ENCODE results near the gene PC.

GRCh38 chr11:67006029-67006884, 48.1 kb upstream of the PC start:
- no peak for TF ChIP-seq CTCF (IDR thresholded peaks at IDR 0.05 in 8 of 11, conservative IDR thresholded peaks at IDR 0.05 in 3 of 11)
- no peak for TF ChIP-seq POLR2A (IDR thresholded peaks at IDR 0.05)
